ENCODE data around the gene DCAF8L1. TPM values are rescaled to one million over a fixed set of nuclear protein-coding genes. Genes with fewer than 3 reads are reported as not detected.
"Not testable (repeated sequence)": the region's sequence is repeated elsewhere in the genome, so short reads cannot be mapped to it uniquely, and the experiment has no call there.

Gene DCAF8L1
- not detected in 2 replicates for total RNA-seq

DNA sequence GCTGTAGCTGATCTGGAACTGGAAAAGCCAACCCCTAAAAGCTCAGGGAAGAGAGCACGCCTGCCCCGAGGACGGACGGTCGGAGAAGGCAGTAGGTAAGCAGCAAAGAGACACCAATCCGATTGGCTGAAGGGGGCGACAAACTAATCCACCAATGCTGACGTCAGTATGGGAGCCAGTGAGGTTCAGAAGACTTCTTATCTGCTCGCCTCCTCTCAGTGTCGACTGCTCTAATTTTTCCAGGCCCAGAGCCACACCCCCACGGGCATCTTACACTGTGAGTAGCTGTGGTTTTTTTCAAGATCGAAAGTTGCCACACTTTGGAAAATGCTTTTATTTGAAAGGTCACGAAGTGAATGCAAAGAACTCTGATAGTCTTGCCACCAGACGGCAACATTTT is at the start of gene DCAF8L1:
TSS of gene DCAF8L1 (minus strand) at position 101 of the 400 bp plus-strand sequence. CDS start 115 bp downstream, outside the sequence.
- intact Hi-C loops (cut with micrococcal nuclease), result no loop called here
- Mint-ChIP-seq H3K4me1 (no peaks in the 10 kb centered on the region), H3K9me3 (no peaks in the 10 kb centered on the region), H3K36me3 (ENCODE audit: low read depth) (no peaks in the 10 kb centered on the region), H3K27me3 (no peaks in the 10 kb centered on the region), H3K4me3 (no peak within 1 kb of the TSS), H3K27ac (no peak within 1 kb of the TSS)
- DNase-seq, result no peak

DNA sequence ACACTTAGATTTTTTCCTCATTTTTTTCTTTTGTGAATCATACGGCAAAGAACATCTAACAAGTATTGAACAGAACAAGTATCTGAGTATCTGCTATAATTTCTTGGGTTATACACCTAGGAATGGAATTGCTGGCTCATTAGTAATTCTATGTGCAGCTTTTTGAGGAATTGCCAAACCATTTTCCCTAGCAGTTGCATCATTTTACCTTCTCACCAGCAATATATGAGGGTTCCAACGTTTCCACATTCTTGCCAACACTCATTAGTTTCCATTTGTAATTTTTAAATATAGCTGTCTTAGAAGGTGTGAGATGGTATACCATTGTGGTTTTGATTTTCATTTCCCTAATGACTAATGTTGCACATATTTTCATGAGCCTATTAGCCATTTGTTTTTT is 41.1 kb upstream of the DCAF8L1 start:
- H3K9me3 Mint-ChIP-seq, result no peaks in the 10 kb centered on the region

DNA sequence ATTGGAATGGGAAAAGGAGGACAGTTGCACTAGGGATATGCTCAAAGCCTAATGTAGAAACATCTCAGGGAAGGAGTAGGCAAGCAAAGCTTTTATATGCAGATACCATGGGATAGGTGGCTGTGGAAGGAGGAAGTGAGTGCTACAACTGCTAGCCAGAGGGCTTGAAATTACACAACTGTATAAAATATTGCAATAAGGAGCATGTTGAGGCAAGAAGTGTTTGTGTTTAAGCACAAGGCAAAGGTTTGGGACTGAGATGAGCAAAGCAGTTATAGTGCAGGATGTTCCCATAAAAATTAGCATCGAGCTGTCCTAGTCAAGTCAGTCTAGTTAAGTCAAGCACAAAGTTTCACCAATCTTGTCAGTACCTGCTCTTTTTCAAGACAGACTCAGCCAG is 35.6 kb upstream of the DCAF8L1 start:
- no peak overlapping the region for H3K4me3 Mint-ChIP-seq
- H3K27me3 Mint-ChIP-seq, result no peaks in the 10 kb centered on the region
- H3K27ac Mint-ChIP-seq, result no peak overlapping the region
- intact Hi-C loops (cut with micrococcal nuclease), result no loop called here
- H3K4me1 Mint-ChIP-seq, result no peaks in the 10 kb centered on the region
- no peak for DNase-seq
- no peaks in the 10 kb centered on the region for H3K36me3 Mint-ChIP-seq (ENCODE audit: low read depth)
- no peaks in the 10 kb centered on the region for H3K9me3 Mint-ChIP-seq

More for the DNA sequence above, 41.1 kb upstream of the DCAF8L1 start:
- Mint-ChIP-seq H3K27ac (no peak overlapping the region), H3K4me1 (no peaks in the 10 kb centered on the region), H3K36me3 (ENCODE audit: low read depth) (no peaks in the 10 kb centered on the region), H3K4me3 (no peak overlapping the region), H3K27me3 (no peaks in the 10 kb centered on the region)
- intact Hi-C loops (cut with micrococcal nuclease), result no loop called here
- no peak for DNase-seq

DNA sequence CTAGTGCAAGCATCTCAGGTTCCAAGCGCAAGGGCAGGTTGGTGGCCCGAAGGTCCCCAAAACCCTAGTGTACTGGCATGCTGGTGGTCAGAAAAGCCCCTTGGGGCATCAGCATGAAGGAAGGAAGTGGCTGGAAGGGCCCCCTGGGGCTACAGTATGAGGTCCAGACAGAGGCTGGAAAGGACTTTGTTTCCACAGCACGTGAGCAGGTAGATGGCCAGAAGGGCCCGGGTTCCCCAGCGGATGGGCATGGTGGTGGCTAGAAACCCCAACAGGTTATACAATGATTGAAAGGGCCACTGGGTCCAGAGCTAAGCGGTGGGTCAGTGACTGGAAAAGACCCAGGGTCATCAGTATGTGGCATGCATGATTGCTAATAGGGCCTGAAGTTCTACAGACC is 34.7 kb upstream of the DCAF8L1 start:
- no peaks in the 10 kb centered on the region for H3K27me3 Mint-ChIP-seq
- no peak for DNase-seq
- no peak overlapping the region for H3K4me3 Mint-ChIP-seq
- H3K27ac Mint-ChIP-seq, result no peak overlapping the region
- H3K4me1 Mint-ChIP-seq, result no peaks in the 10 kb centered on the region
- no peaks in the 10 kb centered on the region for H3K36me3 Mint-ChIP-seq (ENCODE audit: low read depth)
- intact Hi-C loops (cut with micrococcal nuclease), result no loop called here
- H3K9me3 Mint-ChIP-seq, result no peaks in the 10 kb centered on the region

DNA sequence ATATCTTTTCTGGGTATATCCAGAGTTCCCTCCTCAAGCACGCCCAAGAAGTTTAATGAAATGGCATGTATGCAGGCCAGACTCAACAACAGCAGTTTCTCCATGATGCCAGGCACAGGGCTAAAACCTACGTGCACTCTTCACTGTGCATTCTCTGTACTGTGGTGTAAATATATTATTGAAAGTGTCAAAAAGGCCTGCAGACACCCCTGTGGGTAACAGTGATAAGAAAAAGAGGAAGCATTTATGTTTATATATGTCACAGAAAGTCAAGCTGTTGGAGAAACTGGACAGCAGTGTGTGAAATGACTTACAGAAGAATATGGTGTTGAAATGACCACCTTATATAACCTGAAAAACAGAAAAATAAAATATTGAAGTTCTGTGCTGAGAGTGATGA is 29.6 kb upstream of the DCAF8L1 start:
- DNase-seq, result no peak
- Mint-ChIP-seq H3K36me3 (ENCODE audit: low read depth) (no peaks in the 10 kb centered on the region), H3K4me1 (no peaks in the 10 kb centered on the region), H3K27ac (no peak overlapping the region), H3K9me3 (no peaks in the 10 kb centered on the region), H3K27me3 (no peaks in the 10 kb centered on the region), H3K4me3 (no peak overlapping the region)
- intact Hi-C loops (cut with micrococcal nuclease), result no loop called here

DNA sequence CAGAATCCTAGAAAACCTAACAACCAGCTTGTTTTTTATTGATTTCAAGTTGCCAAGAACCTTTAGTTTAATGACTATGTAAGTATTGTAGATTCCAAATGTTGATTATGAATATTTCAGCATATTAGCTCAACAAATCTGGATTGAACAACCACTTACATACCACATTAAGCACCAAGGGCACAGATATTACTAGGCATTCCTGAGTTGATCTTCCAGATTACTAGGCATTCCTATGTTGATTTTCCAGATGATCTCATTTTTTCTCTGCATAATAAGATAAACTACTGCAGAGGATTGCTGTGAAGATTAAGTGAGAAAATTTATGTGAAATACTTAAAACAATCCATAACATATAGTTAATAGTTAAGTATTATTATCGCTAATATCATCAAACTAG is 17.4 kb upstream of the DCAF8L1 start:
- DNase-seq, result no peak
- intact Hi-C loops (cut with micrococcal nuclease), result no loop called here
- Mint-ChIP-seq H3K4me1 (no peaks in the 10 kb centered on the region), H3K36me3 (ENCODE audit: low read depth) (no peaks in the 10 kb centered on the region), H3K27ac (no peak overlapping the region), H3K9me3 (no peaks in the 10 kb centered on the region), H3K4me3 (no peak overlapping the region), H3K27me3 (no peaks in the 10 kb centered on the region)

DNA sequence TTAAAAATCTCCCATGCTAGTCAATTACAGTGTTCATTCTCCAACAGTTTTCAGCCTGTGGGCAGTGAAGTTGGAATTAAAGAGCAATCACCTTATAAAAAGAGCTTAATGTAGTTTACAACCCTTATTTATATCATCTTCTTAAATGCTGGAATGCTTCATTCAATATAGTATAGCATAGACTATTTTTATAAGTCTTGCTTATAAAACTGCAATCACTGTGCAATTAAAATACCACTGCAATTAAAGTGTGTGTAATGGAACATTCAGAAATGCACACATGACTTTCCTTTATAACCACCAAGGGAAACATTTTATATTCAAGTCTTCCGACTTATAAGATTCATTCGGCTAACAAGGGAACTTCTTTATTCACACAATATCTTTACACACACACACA is 16.4 kb upstream of the DCAF8L1 start:
- Mint-ChIP-seq H3K4me3 (no peak overlapping the region), H3K27me3 (no peaks in the 10 kb centered on the region), H3K27ac (no peak overlapping the region), H3K4me1 (no peaks in the 10 kb centered on the region), H3K36me3 (ENCODE audit: low read depth) (no peaks in the 10 kb centered on the region), H3K9me3 (no peaks in the 10 kb centered on the region)
- intact Hi-C loops (cut with micrococcal nuclease), result no loop called here
- DNase-seq, result no peak

DNA sequence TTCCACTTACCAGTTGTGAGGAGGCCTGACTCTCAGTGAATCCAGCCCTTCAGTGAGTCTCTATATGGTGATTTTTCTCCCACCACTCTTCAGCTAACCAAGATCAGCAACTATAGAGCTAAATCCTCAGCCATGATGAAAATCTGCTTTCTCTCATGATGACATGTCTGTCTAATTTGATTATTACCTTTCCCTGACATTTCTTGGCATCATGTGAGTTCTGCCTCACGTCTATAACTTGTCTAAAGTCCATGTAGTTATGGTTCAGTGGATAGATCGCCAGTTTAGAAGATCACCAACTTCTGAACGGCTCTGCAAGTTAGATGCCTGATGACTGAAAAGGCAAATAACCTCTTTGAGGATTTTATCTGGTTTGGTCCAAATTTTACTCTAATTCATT is 14.9 kb upstream of the DCAF8L1 start:
- Mint-ChIP-seq H3K27me3 (no peaks in the 10 kb centered on the region), H3K36me3 (ENCODE audit: low read depth) (no peaks in the 10 kb centered on the region), H3K9me3 (no peaks in the 10 kb centered on the region), H3K4me3 (no peak overlapping the region), H3K27ac (no peak overlapping the region), H3K4me1 (no peaks in the 10 kb centered on the region)
- DNase-seq, result no peak
- intact Hi-C loops (cut with micrococcal nuclease), result no loop called here

DNA sequence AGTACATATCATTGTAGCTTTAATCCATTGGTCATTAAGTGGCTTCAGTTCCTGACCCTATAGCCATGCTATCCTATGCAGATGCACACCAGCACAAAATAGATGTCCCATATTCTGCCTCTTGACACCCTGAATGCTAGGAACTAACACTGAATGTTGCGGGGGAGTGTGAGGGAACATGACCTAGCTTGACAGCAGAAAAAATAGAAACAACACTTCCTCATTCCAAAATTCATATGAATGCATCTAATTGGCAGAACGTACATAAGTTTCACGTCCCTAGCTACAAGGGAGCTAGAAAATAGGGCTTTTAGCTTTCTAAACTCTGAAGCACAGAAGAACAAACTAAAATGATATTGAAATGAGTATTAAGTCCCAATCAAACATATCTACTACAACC is 14.4 kb upstream of the DCAF8L1 start:
- H3K36me3 Mint-ChIP-seq (ENCODE audit: low read depth), result no peaks in the 10 kb centered on the region
- H3K9me3 Mint-ChIP-seq, result no peaks in the 10 kb centered on the region
- no peak for DNase-seq
- H3K4me3 Mint-ChIP-seq, result no peak overlapping the region
- no peak overlapping the region for H3K27ac Mint-ChIP-seq
- no peaks in the 10 kb centered on the region for H3K4me1 Mint-ChIP-seq
- intact Hi-C loops (cut with micrococcal nuclease), result no loop called here
- no peaks in the 10 kb centered on the region for H3K27me3 Mint-ChIP-seq

DNA sequence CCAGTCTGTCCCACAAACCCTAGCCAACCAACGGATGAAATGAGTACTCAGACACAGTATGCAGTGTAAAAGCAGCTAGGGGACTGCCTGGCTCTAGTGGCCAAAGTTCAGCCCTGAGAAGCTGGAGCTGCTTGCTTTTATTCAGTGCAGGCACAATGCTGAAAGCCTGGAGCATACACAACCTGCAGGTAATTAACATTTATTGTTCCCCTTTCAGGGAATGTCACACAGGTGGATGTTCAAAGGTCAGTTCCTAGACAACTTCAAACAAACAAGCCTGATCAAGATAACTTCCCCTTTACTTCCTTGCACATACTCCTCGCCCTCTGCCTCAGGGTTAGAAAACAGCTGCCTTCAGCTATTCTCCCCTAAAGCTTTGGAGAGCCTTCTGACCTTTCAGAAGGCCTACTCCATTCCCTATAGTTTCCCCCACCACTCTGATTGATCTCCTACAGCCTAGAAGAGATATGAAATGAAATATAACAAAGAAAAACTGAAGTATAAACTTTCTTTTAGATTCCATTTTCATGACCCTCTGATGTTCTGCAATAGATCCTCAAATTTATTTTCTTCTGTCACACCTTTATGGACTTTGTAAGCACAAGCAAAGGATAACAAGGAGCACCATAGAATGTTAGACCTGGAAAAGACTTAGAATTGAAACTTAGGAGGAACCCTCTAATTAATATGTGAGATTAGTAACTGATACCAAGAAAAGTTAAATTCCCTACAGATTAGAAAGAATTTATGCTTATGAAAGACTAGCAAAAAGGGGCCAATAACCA is 6.8 kb upstream of the DCAF8L1 start:
- intact Hi-C loops (cut with micrococcal nuclease), result no loop called here
- Mint-ChIP-seq H3K27ac (no peak overlapping the region), H3K4me3 (no peak overlapping the region), H3K27me3 (no peaks in the 10 kb centered on the region), H3K9me3 (no peaks in the 10 kb centered on the region), H3K4me1 (no peaks in the 10 kb centered on the region), H3K36me3 (ENCODE audit: low read depth) (no peaks in the 10 kb centered on the region)
- no peak for DNase-seq

DNA sequence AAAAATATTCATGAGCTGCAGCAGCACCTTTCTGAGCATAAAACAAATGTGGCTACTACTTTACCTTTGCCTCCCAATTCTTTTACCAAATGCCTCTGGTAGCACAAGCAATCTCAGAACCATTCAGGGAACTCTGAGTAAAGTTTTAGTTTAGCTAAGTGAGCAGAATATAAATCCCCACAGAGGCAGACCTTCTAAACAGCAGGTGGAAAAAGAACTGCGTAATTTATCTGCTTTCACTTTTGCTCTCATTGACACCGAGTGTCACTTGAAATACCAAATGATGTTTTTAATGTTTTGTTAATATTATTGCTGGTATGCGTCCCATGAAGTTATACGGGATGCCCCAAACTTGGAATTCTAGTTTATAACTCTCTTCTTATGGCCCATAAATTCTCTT is 4.3 kb downstream of the DCAF8L1 start:
- not testable (repeated sequence) for H3K9me3 Mint-ChIP-seq, DNase-seq

DNA sequence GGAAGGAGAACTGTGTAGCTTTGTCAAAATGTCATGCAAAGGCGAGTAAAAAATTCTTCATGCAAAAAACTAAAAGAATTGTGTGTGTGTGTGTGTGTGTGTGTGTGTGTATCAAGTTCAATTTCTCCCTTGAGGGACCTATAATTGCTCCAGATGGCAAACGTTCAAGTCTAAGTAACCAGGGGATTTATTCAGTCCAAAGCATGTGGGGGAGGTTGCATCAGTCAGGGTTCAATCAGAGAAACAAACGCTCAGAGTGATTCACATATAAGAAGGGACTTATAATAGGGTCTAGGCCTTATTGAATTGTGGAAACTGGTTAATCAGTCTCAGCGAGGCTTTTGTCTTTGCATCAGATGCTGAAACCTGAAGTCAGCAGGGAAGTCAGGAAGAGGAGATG is 5.0 kb downstream of the DCAF8L1 start:
- intact Hi-C loops (cut with micrococcal nuclease), result no loop called here
- Mint-ChIP-seq H3K9me3 (peaks cover 3% of the 10 kb centered on the region), H3K36me3 (ENCODE audit: low read depth) (no peaks in the 10 kb centered on the region), H3K4me3 (no peak overlapping the region), H3K4me1 (no peaks in the 10 kb centered on the region), H3K27ac (no peak overlapping the region), H3K27me3 (no peaks in the 10 kb centered on the region)
- DNase-seq, result no peak

More for the DNA sequence above, 4.3 kb downstream of the DCAF8L1 start:
- H3K4me1 Mint-ChIP-seq; intact Hi-C loops (cut with micrococcal nuclease); H3K27ac Mint-ChIP-seq; H3K36me3 Mint-ChIP-seq (ENCODE audit: low read depth); H3K4me3 Mint-ChIP-seq; H3K27me3 Mint-ChIP-seq: not testable (repeated sequence)

DNA sequence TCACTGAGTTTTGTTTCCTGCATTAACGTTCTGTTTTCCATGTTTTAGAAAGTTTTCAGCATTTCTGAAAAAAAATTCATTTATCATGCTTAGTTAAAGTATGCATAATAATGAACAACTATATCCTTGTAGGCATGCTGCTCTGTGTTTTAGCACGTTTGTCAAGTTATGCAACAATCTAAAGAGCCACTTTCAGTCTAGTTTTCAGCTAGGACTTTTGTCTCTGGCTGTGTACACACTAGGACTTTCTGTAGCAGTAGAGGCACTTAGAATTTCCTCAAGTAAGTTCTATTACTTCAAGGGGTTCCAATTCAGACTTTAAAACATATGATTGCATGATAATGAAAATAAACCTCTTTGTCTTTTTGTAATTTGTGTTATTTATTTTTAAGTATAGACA is 12.4 kb downstream of the DCAF8L1 start:
- H3K9me3 Mint-ChIP-seq, result peaks cover 3% of the 10 kb centered on the region
- no peak overlapping the region for H3K27ac Mint-ChIP-seq
- H3K4me3 Mint-ChIP-seq, result no peak overlapping the region
- intact Hi-C loops (cut with micrococcal nuclease), result no loop called here
- no peaks in the 10 kb centered on the region for H3K4me1 Mint-ChIP-seq
- H3K36me3 Mint-ChIP-seq (ENCODE audit: low read depth), result no peaks in the 10 kb centered on the region
- no peaks in the 10 kb centered on the region for H3K27me3 Mint-ChIP-seq
- DNase-seq, result no peak

DNA sequence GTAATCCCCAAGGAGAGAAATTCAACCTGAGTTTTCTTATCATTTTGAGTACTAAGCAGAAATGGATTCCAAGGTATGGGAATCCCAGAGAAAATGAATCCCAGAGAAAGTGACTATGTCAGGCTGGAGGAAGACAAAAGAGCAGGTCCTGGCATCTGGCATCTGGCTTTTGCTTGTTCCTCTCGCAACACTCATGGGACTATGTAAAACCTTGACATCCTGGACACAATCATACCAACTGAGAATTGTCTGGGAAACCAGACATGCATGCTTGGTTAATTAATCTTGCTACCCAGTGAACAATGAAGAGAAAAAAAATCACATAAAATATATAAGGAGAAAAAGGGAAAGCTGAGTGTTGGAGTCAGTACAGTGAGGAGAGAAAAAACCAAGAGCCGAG is 12.9 kb downstream of the DCAF8L1 start:
- intact Hi-C loops (cut with micrococcal nuclease), result no loop called here
- Mint-ChIP-seq H3K27me3 (no peaks in the 10 kb centered on the region), H3K36me3 (ENCODE audit: low read depth) (no peaks in the 10 kb centered on the region)

DNA sequence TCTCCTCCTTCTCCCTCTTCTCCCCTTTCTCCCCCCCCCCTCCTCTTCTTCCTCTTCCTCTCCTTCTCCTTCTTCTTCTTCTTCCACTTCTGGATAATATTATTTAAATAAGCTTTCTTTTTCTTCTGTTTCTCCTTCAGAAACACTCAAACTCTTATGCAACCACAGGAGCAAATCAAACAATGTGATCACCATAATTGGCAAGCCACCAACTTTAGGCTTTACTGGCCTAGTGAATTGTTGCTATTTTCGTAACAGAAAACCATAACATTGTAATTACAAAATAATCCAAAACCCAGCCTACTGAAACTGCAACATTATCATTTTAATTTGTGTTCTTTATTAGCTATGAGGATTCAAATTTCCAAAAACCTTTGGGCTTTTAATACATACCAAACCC is 14.3 kb downstream of the DCAF8L1 start:
- Mint-ChIP-seq H3K4me3 (no peak overlapping the region), H3K27me3 (no peaks in the 10 kb centered on the region)

More for the DNA sequence above, 12.9 kb downstream of the DCAF8L1 start:
- Mint-ChIP-seq H3K4me3 (no peak overlapping the region), H3K9me3 (peaks cover 3% of the 10 kb centered on the region), H3K4me1 (no peaks in the 10 kb centered on the region), H3K27ac (no peak overlapping the region)
- DNase-seq, result no peak

More for the DNA sequence above, 14.3 kb downstream of the DCAF8L1 start:
- DNase-seq, result no peak
- no peaks in the 10 kb centered on the region for H3K4me1 Mint-ChIP-seq
- intact Hi-C loops (cut with micrococcal nuclease), result no loop called here
- H3K9me3 Mint-ChIP-seq, result peaks cover 3% of the 10 kb centered on the region
- no peaks in the 10 kb centered on the region for H3K36me3 Mint-ChIP-seq (ENCODE audit: low read depth)
- no peak overlapping the region for H3K27ac Mint-ChIP-seq
